Left kidney (tissue), 2 donors: Measurements from ENCODE around the gene UACA. TPM values are rescaled to one million over a fixed set of nuclear protein-coding genes. Genes with fewer than 3 reads are reported as not detected.

ENCODE experiments used
- DNase-seq: peaks from one replicate; pipeline ENCODE4 v3.0.0-alpha.2; 2013
- polyA plus RNA-seq: library from polyadenylated mRNA; unstranded; fragments of 120-200 nt; gene quantifications from one replicate; pipeline ENCODE4 v1.2.1, GENCODE V29; 2013; ENCODE audit not compliant: insufficient read length

The UACA gene
- polyA plus RNA-seq, 1 donor: 120 TPM

DNA sequence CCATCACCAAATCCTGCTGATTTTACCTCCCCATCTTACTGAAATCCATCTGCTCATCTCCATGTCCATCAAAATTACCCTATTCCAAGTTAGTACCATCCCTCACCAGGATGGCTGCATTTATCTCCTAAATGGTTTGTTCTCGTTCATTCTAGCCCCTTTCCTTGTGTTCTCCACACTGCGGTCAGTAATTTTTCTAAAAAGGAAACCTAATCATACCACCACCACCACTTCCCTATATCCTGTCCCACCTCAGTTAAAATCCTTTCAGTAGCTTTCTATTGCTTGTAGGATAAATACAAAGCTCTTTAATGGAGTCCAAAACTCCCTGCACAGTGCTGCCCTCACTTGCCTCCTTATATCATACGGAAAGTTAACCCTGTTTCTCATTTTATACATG lies 51.1 kb downstream of the UACA start:
- DNase-seq: no peak

DNA sequence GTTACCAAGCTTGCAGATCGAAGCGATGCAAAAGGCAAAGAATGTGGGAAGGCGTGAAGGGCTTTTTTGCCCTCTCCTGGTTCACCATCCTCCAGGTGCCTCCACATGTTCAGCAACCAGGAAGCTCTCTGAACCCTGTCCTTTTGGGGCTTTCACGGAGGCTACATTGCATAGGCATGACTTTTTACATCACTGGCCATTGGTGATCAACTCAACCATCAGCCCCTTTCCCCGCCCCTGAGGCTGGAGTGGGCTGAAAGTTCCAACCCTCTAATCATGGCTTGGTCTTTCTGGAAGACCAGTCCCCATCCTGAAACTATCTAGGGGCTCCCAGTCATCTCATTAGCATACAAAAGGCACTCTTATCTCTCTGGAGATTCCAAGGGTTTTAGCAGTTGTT lies 52.6 kb downstream of the UACA start:
- DNase-seq: no peak

DNA sequence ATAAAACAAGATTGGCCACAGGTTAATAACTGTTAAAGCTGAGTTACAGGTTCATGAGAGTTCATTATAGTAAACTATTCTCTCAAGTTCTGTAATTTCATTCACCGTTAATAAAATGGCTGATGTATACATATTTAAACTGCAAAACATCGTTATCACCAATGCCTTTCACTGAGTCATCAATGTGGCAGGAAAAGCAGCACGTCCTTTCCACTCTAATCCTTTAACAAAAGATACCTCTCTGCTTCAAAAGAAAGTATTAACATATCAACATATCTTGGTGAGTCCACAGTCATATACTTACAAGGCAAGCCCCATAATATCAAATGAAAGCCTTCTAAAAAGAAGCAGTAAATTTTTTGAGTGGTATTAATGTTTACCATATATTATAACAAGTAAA lies 54.5 kb downstream of the UACA start:
- no peak for DNase-seq

DNA sequence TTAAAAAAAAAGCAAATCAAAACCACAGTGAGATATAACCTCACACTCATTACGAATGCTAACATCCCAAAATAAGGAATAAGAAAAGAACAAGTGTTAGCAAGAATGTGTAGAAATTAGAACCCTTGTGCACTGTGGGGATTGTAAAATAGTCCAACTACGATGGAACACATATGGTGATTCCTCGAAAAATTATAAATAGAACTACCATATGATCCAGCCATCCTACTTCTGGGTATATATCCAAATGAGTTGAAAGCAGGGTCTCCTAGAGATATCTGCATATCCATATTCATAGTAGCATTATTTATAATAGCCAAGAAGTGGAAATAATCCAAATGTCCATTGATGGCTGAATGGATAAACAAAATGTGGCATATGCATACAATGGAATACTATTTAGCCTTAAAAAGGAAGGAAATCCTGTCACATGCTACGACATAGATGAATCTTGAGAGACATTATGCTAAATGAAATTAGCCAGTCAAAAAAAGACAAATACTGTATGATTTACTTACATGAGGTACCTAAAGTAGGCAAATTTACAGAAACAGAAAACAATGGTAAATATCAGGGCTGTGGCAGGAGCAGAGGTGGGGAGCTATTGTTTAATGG lies 55.6 kb downstream of the UACA start:
- DNase-seq: no peak

DNA sequence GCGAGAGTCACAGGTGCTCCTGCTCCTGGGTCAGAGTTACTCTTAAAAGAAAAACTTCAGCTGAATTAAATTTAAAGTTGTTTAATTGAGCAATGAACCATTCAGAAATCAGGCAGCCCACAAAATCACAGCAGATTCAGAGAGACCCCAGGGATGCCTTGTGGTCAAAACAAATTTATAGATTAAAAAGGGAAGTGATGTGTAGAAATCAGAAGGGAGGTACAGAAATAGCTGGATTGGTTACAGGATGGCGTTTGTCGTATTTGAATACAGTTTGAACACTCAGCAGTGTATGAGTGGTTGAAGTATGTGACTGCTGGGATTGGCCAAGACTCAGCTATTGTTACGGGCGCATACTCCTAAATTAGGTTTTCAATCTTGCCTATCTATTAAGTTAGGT lies 58.6 kb downstream of the UACA start:
- DNase-seq: no peak

DNA sequence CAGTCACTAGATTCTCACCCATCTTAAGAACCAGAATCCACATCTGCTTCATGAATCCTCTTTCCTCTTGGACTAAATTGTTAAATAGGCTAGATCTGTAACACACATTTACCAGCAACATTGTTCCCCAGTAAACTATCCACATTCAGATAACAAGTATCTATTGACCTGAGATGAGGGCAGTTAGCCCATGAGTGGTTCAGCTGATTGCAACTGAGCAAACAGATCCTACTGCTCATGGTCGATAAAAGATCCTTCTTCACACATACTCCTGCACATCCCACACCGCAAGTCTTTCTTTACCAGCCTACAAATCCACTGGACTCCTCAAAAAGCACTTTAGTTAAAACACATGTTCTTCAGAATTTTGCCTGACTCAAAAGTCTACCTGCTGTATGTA lies 59.2 kb downstream of the UACA start:
- no peak for DNase-seq

DNA sequence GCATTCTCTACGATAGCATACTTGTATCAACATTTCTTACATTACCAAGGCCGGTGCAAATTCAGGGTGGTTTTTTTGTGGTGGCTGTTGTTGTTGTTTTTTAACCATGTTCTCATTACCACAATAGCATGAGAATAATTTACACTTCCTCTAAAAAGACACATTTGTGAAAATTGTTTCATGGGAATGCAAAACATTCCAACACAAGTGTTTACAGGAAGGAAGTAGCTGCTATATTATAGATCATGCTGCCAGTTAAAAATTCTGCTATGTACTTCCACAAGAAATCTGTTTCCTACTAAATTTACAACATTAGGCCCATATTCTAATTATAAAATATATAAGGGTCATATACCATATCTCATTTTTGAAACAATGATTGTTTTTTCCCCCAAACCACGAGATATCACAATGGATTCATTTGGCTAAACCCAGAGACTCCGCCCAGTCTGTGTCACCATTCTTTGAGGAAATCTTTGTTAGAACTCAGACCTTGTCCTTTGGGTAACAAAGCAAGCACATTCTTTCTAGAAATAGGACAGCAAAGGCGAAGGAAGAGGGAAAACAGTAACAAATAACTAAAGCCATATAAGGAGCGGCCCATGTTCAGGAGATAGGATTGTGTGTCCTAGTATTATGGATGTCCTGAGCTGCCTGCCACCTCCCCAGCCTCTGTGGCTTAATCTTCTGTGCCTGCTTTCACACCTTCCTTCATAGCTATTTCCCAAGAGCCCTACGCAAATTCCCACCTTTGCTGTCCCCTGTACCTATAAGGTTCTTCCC lies 60.1 kb downstream of the UACA start:
- no peak for DNase-seq

DNA sequence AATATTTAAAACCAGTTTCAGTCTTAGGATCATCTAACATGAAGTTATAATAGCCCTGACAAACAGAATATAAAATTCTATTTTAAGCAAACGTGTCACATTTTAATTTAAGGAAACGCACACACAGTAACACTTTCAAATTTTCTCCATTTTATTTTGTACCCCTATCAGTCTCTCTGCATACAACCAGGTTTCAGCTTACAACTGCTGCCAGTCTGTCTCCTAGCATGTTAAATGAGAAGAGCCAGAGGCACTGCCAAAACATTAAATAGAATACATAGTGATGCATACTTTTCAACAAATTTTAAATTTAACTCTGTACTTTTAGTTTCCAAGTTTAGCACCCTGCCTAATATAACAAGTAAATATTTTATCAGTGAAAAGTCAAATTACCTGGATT lies 60.8 kb downstream of the UACA start:
- DNase-seq: no peak

DNA sequence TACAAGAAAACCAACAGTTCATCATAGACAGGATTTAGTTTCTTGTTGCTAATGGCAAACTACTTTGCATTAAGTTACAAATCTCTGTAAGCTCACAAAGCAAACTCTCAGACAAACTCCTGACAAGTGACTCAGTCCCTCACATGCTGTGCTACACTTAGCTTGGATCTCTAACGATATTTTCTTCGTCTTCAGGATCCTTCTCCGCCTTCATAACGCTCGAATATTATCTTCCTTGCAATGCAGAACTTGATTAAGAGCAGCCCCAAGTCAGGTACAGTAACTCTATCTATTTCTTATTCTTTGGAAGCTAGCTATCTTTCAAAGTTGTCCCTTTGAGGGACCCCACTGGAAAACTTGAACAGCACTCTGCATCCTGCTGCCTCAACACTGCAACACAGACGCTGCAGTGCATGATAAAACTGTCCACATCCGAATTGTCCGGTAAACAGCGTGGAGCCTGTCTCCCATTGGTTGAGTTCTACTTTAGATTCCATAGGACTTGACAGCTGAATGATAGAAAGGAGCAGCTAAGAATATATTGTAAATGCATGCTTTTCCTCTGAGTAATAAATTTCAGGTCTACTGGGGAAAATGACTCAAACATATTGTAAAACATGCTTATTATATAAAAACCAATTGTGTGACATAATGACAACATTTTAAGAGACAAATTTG lies 61.3 kb downstream of the UACA start:
- DNase-seq: no peak

DNA sequence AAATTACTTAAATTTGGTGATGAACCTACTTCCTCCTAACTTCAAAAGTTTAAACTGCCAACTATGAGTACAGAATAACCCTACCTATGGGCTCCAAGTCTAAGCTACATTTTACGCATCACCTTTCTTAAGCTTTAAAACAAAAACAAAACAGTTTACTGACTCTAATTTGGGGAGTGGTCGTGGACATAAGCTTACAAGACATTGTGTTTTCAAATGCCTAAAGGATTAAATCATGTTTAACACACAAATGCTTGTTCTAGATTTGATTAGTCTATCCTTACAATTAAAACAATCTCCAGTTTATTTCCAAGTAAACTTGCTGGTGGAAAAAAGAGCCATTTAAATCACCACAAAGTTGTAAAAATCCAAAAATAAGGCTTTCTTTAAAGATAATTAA lies 62.2 kb downstream of the UACA start:
- DNase-seq: no peak

DNA sequence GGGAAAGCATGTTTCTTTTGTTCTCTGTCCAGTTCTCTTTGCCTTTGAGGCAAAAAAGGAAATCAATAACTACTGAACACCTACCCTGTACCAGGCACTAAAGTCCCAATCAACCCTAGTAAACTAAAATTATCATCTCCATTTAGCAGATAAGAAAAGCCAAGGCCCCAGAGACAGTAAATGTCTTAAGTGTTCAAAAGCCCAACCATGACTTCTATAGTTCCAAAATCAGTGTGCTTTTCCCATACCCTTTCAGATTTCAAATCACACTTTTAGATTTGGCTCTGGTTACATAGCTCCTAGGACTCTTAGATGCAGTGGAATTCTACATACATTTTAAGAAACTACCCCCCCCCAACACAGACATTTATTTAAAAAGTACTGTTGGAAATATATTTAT lies 63.5 kb downstream of the UACA start:
- no peak for DNase-seq

DNA sequence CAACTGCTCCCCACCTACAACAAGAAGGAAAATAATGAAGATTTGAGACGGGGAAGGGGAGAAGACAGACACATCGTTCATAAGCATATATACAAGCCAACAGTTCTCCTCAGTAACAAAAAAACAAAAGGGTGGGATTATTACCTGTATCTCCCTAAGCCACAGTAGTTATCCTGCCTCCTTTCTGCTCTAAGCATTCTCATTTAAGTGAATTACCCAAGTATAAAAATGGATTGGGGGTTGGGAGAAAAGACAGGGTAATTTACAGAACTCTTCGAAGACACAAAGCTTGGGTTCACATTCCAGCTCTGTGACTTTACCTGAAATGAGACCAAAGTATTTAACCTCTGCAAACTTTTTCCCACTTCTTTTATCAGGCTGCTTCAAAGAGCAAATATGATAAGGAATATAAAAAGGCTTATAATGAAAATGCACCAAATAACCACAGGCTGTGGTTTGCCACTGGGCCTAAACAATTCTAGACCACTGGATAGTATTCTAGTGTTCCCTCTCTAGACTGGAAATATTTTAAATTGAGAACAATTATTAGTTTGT lies 64.4 kb downstream of the UACA start:
- no peak for DNase-seq

DNA sequence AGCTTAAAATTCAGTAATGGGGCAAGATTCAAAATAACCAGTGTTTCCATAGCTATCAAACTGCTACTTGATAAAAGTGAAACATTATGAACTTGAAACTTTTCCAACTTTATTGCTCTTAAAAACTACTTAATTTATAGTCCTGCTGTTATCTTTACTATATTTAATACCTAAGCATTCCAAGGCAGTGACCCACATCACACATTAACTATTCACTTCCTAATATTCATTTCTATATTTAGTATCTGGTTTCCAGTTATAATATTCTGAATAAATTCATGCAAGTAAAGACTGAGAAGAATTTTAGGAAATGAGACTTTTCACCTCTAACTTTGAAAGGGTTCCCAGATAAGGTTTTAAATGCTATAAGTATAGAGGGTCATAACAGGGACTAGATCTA lies 64.9 kb downstream of the UACA start:
- DNase-seq: no peak

DNA sequence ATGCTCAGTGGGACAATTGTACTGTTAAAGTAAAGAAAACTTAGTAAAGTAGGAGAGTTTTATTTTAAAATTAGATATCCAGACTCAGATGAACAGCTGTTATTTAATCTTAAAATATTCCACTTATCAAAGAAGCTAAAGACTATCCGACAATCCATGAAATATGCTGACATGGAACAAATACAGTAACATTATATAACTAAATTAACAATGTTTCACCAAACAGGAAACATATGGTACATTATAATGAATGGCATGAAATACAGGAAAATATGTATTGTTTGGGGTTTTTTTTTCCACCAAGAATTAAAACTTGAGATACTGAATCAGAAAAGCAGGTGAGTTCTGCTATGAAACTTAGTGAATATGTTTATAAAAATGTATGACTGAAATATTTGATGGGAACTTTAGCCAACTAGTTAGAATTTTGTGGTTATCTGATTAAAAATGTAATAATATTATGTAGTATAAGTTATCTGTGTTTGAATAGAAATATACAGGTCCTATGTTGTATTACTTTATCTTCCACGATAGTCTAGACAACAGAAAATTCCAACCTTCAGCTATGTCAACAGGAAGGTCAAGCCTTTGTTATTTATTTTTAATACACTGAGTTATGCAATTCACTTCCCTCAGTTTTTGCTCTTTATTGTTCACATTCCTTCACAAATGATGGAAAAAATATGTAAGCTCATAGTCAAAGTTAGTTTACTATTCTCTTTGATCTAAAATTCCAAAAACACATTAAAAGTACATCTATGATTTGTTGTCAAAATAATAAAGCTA lies 72.7 kb downstream of the UACA start:
- no peak for DNase-seq

DNA sequence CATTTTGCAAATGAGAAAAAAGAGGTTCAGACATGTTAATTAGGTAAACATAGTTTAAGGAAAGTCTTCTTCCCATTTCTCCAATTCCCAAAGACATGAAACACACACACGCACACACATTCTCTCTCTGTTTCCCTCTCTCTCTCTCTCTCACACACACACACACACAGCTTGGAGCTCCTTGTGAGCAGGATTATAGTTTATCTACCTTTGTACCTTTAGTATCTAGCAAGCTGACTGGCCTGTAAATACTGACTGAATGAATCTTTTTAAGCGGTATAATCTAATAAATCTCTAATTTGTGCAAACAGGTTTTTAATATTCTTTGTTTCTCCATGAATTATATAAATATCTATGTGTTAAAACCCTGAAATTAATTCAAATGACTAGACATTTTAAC lies 73.3 kb downstream of the UACA start:
- no peak for DNase-seq

DNA sequence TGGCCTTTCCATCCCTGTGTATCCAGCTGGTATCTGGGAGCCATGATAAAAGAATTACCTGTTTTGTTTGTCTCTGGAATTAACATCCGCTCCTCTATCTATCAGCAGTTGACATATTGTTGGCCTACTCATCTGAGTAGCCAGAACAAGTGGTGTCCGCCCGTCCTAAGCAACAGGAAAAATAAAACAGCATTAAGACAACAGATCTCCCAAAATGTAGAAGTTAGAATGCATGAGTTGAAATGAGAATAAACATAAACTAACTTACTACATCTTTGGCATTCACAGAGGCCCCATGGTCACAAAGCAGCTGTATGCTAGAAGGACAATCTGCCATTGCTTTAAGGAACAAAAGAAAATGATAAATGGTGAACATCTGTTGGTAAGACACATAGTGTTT lies 75.9 kb downstream of the UACA start:
- no peak for DNase-seq

DNA sequence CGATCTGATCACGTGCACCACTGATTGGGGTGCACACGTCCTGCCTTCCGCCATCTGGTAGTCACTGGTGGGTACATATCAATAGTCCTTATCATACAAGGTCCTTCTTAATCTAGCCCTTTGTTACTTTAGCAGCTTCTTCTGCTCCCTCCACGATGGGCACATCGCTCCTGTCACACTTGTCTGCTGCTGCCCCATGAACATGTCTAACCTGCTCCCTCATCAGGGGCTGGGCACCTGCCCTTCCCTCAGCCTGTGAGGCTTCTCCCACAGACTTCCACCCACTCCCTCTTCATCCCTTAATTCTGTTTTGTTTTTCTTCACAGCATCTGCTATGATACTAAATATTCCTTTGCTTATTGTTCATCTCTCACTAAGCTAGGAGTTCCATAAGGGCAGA lies 82.5 kb downstream of the UACA start:
- DNase-seq: no peak

DNA sequence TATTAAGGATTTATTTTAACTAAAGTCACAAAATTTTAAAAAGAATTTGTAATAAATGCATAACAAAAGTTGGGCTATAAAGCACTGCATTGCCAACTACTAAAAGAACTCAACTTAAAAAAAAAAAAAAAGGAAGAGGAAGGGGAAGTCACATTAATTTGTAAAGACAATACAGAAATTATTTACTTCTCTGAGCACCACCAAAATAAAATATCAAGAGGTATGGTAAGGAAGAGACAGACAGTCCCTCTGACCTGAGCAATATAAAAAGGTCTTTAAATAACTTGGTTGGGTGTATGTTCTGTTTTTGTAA lies 83.5 kb downstream of the UACA start:
- no peak for DNase-seq

DNA sequence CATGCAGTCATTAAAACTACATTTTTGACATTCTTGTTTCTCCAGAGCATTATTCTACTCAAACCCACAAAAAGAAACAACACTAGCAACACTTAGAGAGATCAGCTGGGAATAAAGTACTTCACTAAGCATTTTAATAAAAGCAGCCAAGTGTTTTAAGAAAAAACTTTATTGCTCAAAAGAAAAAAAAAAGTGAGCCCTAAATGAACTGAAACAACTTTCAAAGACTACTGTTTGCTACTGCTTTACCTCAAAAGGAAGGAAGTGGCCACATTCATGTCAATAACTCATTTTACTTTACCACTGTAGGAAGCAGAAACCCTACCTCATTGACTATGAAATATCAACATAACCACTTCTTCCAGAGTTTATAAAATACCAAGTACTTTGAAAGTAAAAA lies 91.3 kb downstream of the UACA start:
- DNase-seq: no peak

DNA sequence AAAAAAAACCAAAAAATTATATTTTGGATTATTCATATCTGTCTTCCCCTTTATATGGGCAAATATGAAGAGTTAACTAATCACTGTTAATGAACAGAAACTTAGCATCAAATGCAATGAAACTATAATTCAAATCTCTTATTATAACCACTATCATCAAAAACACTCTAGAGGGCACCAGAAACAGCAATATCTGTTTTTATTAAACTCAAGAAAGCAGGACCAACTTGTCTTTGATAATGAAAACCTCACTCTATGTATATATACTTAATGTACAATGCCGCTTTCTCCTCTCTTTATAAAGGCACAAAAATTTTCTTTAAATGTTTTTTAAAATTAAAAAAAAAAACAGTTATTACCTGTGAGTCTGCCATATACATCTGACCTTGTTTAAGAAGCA lies 92.7 kb downstream of the UACA start:
- no peak for DNase-seq

DNA sequence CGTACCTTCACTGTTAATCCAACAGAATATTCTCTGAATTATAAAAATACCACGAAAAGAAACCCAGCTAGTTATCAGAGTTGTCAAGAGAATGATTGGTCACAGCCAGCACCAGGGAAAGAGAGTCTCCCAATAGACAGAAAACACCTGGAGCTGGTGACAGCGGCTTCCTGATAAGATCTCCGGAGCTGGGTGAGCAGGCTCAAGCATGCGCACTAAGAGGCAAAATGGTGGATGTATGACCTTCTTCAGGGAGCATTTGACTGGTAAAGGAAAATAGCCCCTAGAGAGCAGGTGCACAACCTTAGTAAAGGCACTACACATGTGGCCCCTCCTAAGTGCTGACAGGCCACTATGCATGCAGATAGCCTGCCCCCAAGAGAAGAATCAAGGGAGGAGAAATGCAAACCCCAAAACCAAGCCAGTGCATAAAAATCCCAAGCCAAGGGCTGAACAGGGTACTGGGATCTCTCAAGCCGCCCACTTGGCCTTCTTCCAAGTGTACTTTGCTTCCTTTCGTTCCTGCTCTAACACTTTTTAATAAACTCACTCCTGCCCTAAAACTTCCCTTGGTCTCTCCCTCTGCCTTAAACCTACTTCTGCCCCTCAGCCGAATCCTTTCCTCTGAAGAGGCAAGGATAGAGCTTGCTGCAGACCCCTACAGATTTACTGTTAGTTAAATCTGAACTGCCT lies 93.2 kb downstream of the UACA start:
- DNase-seq: no peak

DNA sequence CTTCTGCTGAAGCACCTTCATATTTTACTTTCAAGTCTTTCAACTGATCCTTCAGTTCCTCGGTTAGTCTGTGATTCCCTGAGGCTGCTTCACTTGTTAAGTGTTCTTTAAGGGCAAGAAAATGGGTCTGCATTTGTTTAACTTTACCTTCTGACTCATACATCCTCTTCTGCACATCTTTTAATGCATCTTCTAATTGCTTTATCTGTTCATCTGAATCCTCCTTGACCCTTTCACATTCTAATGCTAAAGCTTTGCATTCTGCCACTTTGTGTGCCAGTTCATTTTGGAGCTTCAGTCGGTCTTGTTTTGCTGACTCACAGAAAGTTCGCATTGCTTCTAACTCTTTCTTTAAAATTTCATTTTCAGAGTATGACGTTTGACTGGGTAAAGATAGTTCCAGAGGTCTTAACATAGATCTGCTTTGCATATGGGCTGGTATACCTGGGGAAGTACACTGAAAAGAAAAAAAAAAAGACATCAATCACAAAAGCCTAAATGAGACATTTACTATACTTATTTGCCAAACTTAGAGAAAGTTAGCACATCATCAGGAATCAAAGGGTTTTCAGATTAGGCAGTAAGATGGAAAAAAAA lies 94.3 kb downstream of the UACA start:
- no peak for DNase-seq
